ENCODE data around the gene CTSO. TPM values are rescaled to one million over a fixed set of nuclear protein-coding genes. Genes with fewer than 3 reads are reported as not detected.

The CTSO gene
- total RNA-seq, 1 donor from 2014 or later: 9.0 TPM

DNA sequence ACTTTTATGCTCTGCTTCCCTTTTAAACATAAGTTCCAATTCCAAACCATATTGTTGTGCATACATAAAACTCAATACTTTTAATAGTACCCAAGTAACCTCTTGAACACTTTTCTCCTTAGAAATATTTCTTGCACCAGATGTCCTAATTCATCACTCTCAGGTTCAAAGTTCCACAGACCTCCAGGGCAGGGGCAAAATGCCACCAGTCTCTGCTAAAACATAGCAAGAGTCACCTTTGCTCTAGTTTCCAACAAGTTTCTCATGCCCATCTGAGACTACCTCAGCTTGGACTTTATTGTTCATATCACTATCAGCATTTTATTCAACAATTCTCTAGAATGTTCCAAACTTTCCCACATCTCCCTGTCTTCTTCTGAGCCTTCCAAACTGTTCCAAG is 73.9 kb downstream of the CTSO start:
- DNase-seq (ENCODE audit: low spot score): no peak
- intact Hi-C loops (cut with DNase I): no loop called here

DNA sequence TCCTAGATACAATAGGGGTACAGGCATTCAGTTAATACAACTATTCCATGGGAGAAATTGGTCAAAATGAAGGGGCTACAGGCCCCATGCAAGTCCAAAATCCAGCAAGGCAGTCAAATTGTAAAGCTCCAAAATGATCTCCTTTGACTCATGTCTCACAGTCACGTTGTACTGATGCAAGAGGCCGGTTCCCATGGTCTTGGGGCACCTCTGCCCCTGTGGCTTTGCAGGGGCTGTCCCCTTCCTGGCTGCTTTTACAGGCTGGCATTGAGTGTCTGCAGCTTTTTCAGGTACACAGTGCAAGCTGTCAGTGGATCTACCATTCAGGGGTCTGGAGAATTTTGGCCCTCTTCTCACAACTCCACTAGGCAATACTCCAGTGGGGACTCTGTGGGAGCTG is 75.1 kb downstream of the CTSO start:
- no peak for DNase-seq (ENCODE audit: low spot score)
- intact Hi-C loops (cut with DNase I): no loop called here

DNA sequence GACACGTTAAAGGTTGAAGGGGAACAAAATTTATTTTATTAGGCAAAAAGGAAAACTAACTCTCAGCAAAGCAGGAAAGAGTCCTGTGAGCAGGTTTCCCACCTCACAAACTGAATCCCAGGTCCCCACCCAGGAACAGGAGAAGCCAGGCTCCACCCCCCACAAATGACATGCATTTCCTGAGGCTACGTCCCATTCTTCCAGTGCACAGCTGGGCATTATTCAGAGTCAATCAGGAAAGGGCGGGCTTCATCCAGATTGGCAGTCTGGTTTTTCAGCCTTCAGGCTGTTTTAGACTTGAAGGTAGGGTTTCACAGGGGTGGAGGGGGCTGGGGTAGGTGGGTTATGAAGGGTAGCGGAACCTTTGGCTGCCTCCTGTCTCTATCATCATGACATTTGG is 75.7 kb downstream of the CTSO start:
- intact Hi-C loops (cut with DNase I): no loop called here
- DNase-seq (ENCODE audit: low spot score): no peak

DNA sequence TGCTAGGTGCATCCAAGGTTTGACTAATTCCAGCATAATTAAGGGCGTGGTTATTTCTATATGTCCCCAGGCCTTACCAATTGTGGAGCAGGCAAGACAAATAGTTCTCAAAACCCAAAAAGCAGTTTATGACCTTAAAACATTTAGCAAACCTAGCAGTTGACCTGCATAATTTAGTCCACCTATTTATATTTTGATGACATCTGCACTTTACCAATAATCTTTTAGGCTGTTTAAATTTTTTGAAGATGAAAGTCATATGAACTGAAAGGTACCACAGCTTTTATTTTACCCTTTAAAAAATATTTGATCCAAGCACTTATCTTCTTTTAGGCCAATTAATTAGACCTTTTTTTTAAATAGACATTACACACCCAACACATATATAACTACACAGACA is 77.8 kb downstream of the CTSO start:
- DNase-seq (ENCODE audit: low spot score): no peak
- intact Hi-C loops (cut with DNase I): no loop called here

Other genes starting within 250 kb of the CTSO start
- 17.0 TPM for gene GUCY1B1, start 194.8 kb downstream of the CTSO start, total RNA-seq
- gene ASIC5, start 87.6 kb downstream of the CTSO start, total RNA-seq: not detected
- gene TDO2, start 50.2 kb downstream of the CTSO start, total RNA-seq: 0.13 TPM